ENCODE results near the gene DNAJC12. TPM values are rescaled to one million over a fixed set of nuclear protein-coding genes. Genes with fewer than 3 reads are reported as not detected.
"Not testable (repeated sequence)": the region's sequence is repeated elsewhere in the genome, so short reads cannot be mapped to it uniquely, and the experiment has no call there.

The DNAJC12 gene
- total RNA-seq, 1 donor from 2014 or later, result 4.3 TPM

DNA sequence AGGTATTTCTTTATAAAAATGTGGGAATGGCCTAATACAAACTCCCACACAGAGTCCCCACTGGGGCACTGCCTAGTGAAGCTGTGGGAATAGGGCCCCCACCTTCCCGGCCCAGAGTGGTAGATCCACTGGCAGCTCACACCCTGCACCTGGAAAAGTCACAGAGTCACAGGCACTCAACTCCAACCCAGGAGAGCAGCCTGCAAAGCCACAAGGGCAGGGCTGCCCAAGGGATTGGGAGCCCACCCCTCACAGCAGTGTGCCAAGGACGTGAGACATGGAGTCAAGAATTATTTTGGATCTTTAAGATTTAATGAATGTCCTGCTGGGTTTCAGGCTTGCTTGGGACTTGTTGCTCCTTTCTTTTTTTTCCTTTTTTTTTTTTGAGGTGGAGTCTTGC lies 5.3 kb upstream of the DNAJC12 start:
- ATAC-seq, result no peak
- intact Hi-C loops (cut with micrococcal nuclease), result no loop called here
- DNase-seq, result no peak

DNA sequence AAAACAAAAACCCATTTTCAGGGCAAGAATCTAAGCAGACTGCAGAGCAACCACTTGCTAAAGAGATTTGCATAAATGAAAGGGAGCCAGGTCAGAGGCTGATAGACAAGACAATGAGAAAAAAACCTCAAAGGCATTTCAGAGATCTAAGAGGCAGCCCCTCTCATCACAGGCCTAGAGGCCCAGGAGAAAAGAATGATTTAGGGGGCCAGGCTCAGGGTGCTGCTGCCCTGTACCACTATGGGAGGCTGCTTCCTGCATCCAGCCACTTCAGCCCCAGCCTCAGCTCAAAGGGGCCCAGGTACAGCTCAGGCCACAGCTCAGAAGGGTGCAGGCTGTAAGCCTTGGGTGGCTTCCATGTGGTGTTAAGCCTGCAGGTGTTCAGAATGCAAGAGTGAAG lies 3.7 kb upstream of the DNAJC12 start:
- DNase-seq, result no peak
- intact Hi-C loops (cut with micrococcal nuclease), result no loop called here
- ATAC-seq, result no peak

DNA sequence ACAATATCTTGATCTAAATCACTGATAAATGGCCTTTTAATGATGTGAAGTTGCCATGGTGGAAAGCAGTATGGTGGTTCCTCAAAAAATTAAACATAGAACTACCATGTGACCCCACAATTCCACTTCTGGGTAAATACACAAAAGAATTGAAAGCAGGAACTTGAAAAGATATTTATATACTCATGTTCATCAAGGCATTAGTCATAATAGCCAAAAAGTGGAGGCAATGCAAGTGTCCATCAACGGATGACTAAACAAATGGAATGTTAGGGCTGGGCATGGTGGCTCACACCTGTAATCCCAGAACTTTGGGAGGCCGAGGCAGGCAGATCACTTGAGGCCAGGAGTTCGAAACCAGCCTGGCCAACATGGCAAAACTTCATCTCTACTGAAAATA lies 2.0 kb upstream of the DNAJC12 start:
- DNase-seq (no peak), ATAC-seq (no peak)
- intact Hi-C loops (cut with micrococcal nuclease), result no loop called here

DNA sequence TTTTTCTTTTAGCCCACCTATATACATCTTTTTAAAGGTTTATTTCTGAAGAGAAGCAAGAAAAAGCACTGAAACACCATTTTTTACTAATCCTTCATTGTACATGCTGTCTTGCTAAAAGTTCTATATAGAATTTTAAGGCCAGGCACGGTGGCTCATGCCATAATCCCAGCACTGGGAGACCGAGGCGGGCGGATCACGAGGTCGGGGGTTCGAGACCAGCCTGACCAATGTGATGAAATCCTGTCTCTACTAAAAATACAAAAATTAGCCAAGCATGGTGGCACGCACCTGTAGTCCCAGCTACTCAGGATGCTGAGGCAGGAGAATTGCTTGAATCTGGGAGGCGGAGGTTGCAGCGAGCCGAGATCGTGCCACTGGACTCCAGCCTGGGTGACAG lies 1.5 kb upstream of the DNAJC12 start:
- DNase-seq; ATAC-seq; intact Hi-C loops (cut with micrococcal nuclease): not testable (repeated sequence)

DNA sequence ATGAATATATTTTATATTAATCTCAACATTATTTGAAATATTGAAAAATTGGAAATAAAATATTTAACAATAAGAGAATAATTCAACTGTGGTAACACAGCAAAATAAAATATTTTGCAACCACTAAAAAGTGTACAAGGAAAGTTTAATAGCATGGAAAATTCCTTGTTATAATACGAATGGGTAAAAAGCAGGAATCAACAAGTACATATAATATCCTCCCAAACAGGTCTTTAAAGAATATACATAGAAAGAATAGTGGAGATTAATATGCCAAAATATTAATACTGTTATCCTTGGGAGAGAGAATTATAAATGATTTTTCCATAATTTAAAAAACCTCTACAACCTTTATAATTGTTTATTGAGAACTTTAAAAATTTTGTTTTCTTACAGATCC lies 1.0 kb downstream of the DNAJC12 start:
- DNase-seq, result no peak
- no peak for ATAC-seq
- intact Hi-C loops (cut with micrococcal nuclease), result no loop called here

DNA sequence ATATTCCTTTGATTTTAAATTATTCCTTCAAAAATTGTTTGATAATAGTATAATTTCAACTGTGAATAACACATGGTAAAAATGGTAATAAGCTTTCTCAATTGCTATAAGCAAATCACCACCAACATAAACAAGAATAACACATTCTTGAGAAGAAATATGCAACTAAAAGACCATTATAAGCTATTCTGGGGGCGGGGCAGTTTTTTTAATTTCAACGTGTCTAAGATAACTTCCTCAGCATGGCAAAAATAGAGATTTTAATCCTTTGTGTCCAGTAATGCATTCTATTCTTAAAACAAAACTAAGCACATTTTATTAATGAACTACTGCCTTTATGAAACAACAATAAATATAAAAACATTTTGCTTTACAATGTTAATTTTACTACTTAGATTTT lies 1.5 kb downstream of the DNAJC12 start:
- intact Hi-C loops (cut with micrococcal nuclease), result no loop called here
- DNase-seq (no peak), ATAC-seq (no peak)

DNA sequence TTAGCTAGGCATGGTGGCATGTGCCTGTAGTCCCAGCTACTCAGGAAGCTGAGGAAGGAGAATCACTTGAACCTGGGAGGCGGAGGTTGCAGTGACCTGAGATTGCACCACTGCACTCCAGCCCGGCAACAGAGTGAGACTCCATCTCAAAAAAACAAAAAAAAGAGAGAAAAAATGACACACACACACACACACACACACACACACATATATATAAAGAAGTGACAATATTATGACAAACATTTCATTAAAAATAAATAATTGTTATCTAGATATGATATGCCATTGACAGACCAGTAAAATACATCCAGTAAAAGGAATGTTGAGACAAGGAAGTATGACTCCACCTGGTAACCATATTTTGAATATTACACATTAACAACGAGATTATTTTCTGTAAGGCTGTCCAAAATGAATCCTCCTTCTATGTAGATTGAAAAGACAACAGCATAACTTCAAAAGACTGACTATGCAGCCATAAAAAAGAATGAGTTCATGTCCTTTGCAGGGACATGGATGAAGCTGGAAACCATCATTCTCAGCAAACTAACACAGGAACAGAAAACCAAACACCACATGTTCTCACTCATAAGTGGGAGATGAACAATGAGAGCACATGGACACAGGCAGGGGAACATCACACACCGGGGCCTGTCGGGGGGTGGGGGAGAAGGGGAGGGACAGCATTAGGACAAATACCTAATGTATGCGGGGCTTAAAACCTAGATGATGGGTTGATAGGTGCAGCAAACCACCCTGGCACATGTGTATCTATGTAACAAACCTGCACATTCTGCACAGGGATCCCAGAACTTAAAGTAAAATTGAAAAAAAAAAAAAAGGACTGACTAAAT lies 2.2 kb downstream of the DNAJC12 start:
- DNase-seq; ATAC-seq; intact Hi-C loops (cut with micrococcal nuclease): not testable (repeated sequence)

DNA sequence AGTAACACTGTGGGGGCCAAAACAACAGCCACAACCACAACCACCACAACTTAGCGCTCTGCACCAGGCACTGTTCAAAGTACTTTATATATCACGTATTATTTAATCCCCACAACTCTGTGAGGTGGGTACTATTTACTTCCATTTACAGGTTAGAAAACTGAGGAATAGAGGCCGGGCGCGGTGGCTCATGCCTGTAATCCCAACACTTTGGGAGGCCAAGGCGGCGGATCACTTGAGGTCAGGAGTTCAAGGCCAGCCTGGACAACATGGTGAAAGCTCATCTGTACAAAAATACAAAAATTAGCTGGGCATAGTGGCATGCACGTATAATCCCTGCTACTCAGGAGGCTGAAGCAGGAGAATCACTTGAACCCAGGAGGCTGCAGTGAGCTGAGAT lies 3.6 kb downstream of the DNAJC12 start:
- intact Hi-C loops (cut with micrococcal nuclease), result no loop called here
- DNase-seq, result no peak
- ATAC-seq, result no peak

DNA sequence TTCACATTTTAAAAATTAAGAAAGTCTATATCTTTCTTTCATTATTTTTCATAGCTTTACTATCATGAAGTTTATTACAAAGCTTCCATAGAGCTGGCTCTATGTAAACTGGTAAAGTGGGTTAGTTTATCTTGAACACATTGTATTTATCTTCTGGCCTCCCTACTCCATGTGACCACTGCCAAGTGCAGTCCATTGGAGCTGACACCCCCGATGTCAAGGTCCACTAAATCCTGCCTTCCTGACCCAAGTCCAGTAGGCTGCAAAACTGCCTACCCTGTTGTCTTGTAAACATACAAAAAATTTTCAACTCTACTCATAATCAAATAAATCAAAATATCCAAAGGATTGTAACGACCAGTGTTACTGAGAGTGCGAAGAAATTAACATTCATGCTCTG lies 10.2 kb downstream of the DNAJC12 start:
- DNase-seq (no peak), ATAC-seq (no peak)
- intact Hi-C loops (cut with micrococcal nuclease), result no loop called here

DNA sequence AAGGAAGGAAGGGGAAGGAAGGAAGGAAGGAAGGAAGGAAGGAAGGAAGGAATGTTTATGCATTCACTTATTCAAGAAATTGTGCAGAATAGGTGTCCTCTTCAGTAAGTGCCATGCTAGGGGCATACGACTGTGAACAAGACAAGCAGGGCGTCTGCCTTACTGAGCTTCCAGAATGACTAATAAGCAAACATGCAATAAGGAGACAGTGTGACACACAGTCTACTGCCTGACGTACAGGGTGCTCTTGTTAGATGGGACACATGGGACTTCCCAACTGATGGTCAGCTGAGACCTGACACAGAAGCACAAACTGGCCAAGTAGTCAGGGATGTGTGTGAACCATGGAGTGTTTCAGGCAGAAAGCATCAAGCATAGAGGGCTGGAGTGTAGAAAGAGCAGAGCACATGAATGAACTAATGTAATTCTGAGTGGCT lies 18.2 kb downstream of the DNAJC12 start:
- ATAC-seq (no peak), DNase-seq (no peak)
- intact Hi-C loops (cut with micrococcal nuclease), result no loop called here

DNA sequence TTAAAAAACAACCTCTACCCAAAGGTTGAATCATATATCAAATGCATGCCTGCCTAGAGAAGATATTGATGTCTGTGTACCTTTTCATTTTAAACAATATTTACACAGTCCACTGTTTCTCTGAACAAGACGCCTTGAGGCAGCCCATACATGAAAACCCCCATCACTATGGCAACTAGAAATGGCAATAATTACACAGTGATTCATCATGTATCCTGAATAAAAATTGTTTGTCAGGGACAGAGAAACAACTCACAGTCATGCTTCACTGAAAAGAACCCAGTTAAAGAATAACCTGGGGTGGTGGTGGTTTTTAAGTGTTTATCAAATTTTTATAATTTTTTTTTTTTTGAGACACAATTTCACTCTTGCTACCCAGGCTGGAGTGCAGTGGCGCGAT lies 19.7 kb downstream of the DNAJC12 start:
- intact Hi-C loops (cut with micrococcal nuclease), result no loop called here
- ATAC-seq (no peak), DNase-seq (no peak)

DNA sequence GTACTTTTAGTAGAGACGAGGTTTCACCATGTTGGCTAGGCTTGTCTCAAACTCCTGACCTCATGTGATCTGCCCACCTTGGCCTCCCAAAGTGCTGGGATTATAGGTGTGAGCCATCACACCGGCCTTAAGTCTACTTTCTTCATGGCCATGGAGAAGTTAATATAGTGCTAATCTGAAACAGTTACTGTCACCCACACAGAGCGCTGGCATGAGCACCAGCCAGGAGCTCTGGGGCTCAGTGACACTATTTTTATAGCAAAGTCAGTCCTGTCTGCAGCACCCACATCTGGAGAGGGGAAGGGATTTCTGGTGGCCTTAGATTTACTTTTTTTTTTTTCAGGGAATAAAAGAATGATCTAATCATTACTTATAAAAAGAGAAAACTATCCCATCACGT lies 21.3 kb downstream of the DNAJC12 start:
- DNase-seq, result no peak
- intact Hi-C loops (cut with micrococcal nuclease), result no loop called here
- peak; percentile 67 for ATAC-seq

DNA sequence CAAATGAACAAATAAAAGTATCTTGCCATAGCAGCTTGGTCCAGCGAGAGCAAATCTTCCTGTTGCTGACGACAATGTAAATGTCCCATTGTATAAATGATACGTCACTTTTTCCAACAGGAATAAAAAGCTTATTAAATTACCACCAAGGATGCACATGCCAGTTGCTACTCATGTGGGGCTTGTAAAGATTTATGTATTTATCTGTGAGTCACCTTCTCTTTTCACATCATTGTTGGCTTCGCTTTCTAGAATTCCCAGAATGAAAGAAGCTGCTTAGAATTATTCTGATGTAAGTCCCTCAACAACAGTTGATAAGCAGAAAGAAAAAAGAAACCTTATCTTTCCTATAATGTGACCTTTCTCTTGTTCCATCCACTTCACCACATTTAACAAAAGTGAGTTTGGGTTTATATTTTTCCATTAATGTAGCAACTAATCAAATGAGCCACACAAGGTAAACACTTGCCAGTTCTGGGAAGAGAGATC lies 22.4 kb downstream of the DNAJC12 start:
- intact Hi-C loops (cut with micrococcal nuclease), result no loop called here
- ATAC-seq (no peak), DNase-seq (no peak)

DNA sequence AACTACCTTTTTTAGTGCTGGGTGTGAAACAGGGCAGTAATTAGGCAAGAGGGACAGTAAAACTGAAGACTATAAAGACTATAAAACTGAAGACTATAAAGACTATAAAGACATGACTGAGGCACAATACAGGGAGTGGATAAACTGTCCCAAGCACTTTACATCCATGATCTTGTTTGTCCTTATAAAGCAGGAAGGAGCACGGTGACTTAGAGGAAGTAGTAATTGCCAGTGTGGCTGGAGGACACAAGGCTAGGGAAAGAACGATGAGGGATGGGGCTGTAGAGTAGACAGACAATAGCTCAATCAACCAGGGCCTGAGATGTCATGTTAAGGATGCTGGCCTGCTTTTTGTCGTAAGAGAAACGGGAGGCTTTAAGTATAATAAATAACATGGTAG lies 26.0 kb downstream of the DNAJC12 start:
- intact Hi-C loops (cut with micrococcal nuclease), result no loop called here
- ATAC-seq (no peak), DNase-seq (no peak)

DNA sequence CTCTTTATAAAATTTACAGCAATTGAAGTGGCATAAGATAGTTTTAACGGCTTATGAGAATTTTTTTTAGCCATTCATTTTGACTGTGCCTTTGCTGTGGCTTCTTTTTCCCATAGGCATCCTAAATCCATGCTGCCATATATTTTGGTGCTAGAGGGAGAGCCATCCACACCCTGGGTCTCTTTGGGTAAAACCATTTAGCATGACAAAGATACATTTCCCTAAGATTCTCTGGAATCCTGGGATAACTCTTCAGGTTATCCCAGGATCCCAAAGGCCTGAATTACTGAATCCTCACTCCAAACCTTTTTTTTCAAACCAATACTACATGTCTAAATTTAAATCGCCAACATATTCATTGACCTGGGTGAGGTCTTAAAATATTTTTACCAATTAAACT lies 28.9 kb downstream of the DNAJC12 start:
- intact Hi-C loops (cut with micrococcal nuclease), result no loop called here

DNA sequence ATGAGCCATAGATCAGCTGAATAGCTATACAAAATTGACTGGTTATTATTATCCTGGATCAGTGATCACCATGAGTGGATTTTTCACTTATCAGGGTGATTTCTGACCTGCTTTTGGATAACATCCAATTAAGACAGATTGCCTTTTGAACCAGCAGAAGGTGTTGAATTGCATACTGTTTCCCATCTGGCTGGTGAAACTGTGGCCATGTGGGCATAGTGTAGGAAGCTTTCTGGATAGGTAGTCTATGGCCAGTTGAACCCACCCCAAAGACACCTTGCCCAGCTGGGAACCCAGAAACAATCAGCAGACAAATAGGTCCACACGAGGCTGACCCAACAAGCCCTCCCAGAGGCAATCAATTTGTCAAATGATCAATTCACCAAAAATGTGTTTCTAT lies 29.3 kb downstream of the DNAJC12 start:
- ATAC-seq, result no peak
- intact Hi-C loops (cut with micrococcal nuclease), result no loop called here

More for the DNA sequence above, 28.9 kb downstream of the DNAJC12 start:
- DNase-seq, result no peak
- no peak for ATAC-seq

DNA sequence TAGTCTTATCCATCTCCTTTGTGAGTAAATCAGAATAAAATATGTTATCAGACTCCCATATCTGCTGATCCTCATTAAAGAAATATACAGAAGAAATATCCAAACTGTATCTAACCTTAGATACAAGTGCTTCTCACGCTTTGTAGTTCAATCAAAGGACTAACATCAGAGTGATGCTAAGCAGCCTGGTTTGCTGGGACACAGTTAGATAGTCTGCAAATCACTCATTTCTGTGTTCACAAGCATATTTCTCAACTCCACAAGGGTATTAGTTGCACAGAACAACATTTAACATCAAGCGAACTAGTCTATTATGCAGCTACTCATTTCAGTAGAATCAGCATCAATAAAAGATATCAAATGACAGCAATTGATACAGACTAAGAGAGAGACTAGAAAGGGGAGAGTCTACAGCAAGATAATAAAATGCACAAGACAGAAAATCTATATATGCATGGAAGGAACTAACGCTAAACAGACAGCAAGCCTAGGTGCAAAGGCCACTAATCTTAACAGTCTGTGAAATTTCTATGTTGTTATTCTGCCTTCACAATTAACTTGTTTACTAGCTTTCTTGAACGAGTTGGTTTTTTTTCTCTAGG lies 30.0 kb downstream of the DNAJC12 start:
- ATAC-seq (no peak), DNase-seq (no peak)
- intact Hi-C loops (cut with micrococcal nuclease), result no loop called here

More for the DNA sequence above, 29.3 kb downstream of the DNAJC12 start:
- no peak for DNase-seq

DNA sequence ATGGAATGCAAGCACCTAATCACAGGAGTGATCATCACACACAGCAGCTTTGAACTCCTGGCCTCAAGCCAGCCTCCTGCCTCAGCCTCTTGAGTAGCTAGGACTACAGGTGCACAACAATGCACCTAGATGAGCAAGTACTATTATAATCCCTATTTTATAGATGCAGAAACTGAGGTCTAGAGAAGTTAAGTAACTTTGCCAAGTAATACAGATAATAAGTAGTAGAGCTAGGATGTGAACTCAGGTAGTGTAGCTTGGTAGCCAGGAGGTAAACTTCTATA lies 33.7 kb downstream of the DNAJC12 start:
- ATAC-seq, result no peak
- intact Hi-C loops (cut with micrococcal nuclease), result no loop called here
- no peak for DNase-seq

DNA sequence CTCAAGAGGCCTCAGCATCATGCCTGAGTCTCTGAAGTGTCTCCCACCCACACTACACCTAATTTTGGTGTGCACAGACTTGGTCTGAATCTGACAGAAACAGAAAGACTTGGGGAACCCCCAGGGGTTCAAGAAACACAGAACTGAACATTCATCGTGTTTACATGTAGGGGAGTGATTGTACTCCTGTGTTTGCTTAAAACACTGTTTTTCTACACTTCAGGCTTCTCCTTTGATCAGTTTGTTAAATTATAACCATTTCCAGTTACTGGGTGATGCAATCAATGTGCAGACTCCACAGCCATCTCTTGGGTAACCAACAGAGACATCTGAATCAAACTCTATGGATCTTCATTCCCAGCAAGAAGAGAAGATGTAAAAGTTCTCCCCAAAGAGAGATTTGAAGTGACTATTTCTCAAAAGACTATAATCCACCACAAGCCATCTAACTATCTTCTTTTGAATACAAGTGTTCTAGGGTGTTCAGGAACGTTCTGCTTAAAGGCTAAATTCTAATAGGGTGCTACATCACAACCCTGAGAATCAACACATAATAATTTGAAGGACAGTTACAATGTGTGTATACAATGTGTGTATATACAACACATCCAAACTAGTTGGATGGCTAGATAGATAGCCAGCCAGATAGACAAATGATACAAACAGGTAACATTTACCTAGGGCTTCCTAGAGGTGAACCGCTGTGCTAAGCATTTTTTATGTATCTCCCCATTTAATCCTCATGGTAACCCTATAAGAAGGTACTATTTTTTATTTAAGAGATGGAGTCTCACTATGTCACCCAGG lies 34.2 kb downstream of the DNAJC12 start:
- ATAC-seq (no peak), DNase-seq (no peak)
- intact Hi-C loops (cut with micrococcal nuclease), result no loop called here
